Measurements from ENCODE around the gene METTL16. TPM values are rescaled to one million over a fixed set of nuclear protein-coding genes. Genes with fewer than 3 reads are reported as not detected.

METTL16 gene
- total RNA-seq, 2 experiments from 2014 or later = 26.6 to 41.5 TPM

DNA sequence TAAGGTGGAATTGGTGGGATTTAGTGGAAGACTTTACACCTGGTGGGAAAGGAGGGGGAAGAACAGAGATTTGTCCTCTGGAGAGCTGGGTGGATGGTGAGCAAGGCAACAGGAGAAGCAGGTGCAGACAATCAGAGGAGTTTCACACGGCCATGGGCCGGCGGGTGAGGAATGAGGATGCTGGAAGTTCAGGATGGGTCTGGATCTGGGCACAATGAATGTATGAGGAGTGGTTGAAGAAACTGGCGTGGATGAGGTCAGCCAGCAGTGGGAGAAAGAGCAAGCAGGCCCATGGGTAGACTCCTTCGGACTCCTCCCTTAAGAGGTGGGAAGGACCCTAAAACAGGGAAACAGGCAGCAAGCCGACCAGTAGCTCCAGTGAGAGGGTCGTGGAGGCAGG lies 100.7 kb downstream of the METTL16 start:
- POLR2A ChIA-PET = interaction anchor here (1.5 kb wide), 1 partner anchor 19 kb away, joined by 6 read pairs; no protein-coding TSS in a partner anchor
- intact Hi-C loops (cut with micrococcal nuclease; ENCODE audit: unreplicated experiment) = no loop called here
- Histone ChIP-seq H3K4me1 (ENCODE audit: insufficient read depth, low read length, poor library complexity, severe bottlenecking) (no peaks in the 10 kb centered on the region), H3K4me3 (ENCODE audit: low read depth, low read length, poor library complexity, severe bottlenecking) (no peak overlapping the region), H3K27ac (ENCODE audit: low read depth, low read length, poor library complexity, severe bottlenecking) (no peak overlapping the region), H2AFZ (ENCODE audit: low read length) (no peak overlapping the region), H3K9me2 (ENCODE audit: insufficient read depth, low read length) (no peaks in the 10 kb centered on the region), H3K9me3 (ENCODE audit: low read length) (no peaks in the 10 kb centered on the region), H3K4me2 (ENCODE audit: low read length) (no peak overlapping the region), H3K36me3 (ENCODE audit: insufficient read depth, low read length) (peaks cover 31% of the 10 kb centered on the region), H4K20me1 (ENCODE audit: insufficient read depth, low read length) (no peaks in the 10 kb centered on the region), H3K79me2 (ENCODE audit: insufficient read depth, low read depth, low read length) (no peaks in the 10 kb centered on the region)
- CTCF ChIA-PET (ENCODE audit: unreplicated experiment) = no interaction called here
- no TSS peak for BruUV-seq (replicated peaks)
- TF ChIP-seq EZH2phosphoT487 (IDR thresholded peaks at IDR 0.05; ENCODE audit: borderline replicate concordance, low read depth, low read length) = no peak
- TF ChIP-seq, protein P1, sequence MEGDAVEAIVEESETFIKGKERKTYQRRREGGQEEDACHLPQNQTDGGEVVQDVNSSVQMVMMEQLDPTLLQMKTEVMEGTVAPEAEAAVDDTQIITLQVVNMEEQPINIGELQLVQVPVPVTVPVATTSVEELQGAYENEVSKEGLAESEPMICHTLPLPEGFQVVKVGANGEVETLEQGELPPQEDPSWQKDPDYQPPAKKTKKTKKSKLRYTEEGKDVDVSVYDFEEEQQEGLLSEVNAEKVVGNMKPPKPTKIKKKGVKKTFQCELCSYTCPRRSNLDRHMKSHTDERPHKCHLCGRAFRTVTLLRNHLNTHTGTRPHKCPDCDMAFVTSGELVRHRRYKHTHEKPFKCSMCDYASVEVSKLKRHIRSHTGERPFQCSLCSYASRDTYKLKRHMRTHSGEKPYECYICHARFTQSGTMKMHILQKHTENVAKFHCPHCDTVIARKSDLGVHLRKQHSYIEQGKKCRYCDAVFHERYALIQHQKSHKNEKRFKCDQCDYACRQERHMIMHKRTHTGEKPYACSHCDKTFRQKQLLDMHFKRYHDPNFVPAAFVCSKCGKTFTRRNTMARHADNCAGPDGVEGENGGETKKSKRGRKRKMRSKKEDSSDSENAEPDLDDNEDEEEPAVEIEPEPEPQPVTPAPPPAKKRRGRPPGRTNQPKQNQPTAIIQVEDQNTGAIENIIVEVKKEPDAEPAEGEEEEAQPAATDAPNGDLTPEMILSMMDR (conservative IDR thresholded peaks at IDR 0.05; ENCODE audit: low read length) = no peak
- no peak for DNase-seq (ENCODE audit: low spot score)

DNA sequence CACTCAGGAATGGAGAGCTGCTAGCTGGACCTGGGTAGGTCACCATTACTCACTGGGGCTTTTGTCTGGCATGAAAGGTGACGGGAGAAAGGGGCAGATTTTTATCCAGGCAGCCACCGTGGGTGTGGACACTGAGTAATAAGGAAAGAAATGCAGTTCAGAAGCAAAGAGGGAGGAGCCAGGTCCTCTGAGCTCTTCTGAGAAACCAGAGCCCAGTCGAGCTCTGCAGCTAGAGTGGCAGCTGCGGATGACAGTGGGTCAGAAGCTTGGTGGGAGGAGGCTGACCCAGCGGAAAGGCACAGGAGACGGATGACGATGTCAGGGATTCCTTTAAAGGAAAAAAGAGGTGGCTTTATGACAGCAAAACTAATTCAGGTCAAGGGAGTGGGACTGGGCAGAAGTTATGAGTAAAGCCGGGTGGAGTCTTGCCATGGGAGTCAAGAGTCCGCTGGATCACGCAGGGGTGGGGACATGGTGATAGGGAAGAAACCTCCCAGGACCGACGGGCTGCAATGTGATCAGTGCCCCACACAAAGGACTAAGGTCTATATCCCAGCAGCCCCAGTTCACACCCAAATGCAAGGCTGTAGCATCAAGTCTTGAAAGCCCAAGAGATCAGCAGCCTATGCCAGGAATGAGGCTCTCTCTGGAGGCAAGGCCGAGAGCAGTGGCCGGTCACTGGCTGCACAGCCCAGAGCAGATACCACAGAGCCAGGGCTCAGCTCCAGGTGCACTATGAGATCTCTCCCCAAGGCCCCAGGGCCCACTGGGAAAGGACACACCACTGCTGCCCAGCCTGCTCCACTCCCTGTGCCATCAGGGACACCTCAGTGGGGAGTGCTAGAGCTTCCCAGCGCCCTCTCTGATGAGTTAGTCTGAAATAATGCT lies 104.5 kb downstream of the METTL16 start:
- Histone ChIP-seq H3K36me3 (ENCODE audit: insufficient read depth, low read length) (peaks cover 9% of the 10 kb centered on the region), H4K20me1 (ENCODE audit: insufficient read depth, low read length) (no peaks in the 10 kb centered on the region), H2AFZ (ENCODE audit: low read length) (no peak overlapping the region), H3K79me2 (ENCODE audit: insufficient read depth, low read depth, low read length) (no peaks in the 10 kb centered on the region), H3K4me3 (ENCODE audit: low read depth, low read length, poor library complexity, severe bottlenecking) (no peak overlapping the region), H3K4me1 (ENCODE audit: insufficient read depth, low read length, poor library complexity, severe bottlenecking) (peaks cover 9% of the 10 kb centered on the region), H3K9me2 (ENCODE audit: insufficient read depth, low read length) (no peaks in the 10 kb centered on the region), H3K27ac (ENCODE audit: low read depth, low read length, poor library complexity, severe bottlenecking) (no peak overlapping the region), H3K9me3 (ENCODE audit: low read length) (no peaks in the 10 kb centered on the region), H3K4me2 (ENCODE audit: low read length) (no peak overlapping the region)
- intact Hi-C loops (cut with micrococcal nuclease; ENCODE audit: unreplicated experiment) = no loop called here
- no TSS peak for BruUV-seq (replicated peaks)
- no peak for DNase-seq (ENCODE audit: low spot score)
- TF ChIP-seq, protein P1 (conservative IDR thresholded peaks at IDR 0.05; ENCODE audit: low read length) = no peak
- TF ChIP-seq EZH2phosphoT487 (IDR thresholded peaks at IDR 0.05; ENCODE audit: borderline replicate concordance, low read depth, low read length) = no peak
- ChIA-PET CTCF (ENCODE audit: unreplicated experiment) (no interaction called here), POLR2A (no interaction called here)

DNA sequence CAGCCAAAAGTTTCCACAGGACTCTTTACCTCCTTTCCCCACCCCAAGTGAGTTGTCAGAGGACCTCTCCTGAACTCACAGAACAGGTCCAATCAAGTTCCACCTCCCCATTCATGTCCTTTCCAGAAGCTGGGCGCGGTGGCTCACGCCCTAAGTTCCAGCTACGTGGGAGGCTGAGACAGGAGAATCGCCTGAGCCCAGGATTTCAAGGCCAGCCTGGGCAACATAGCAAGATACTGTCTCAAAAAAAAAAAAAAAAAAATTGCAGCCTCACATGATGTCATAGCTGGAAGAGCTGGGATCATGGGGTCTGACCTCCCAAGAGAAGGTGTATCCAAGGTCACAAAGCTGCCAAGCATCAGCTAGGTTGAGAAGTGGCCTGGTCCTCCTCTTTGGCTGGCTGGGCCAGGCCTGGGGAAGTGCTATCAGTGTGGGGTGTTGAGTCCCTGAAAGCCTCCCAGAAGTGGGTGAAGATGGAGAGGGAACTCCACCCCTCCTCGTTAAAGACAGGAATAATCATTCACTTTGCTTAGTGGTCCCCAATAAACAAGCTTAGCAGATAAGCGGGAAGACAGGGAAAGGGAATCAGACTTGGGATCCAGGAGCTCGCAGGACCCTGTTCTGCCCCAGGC lies 105.3 kb downstream of the METTL16 start:
- H3K36me3 ChIP-seq (ENCODE audit: insufficient read depth, low read length) = peaks cover 9% of the 10 kb centered on the region
- BruUV-seq (replicated peaks) = no TSS peak
- H4K20me1 ChIP-seq (ENCODE audit: insufficient read depth, low read length) = no peaks in the 10 kb centered on the region
- TF ChIP-seq, protein P1 (conservative IDR thresholded peaks at IDR 0.05; ENCODE audit: low read length) = no peak
- no peak for TF ChIP-seq EZH2phosphoT487 (IDR thresholded peaks at IDR 0.05; ENCODE audit: borderline replicate concordance, low read depth, low read length)
- no peaks in the 10 kb centered on the region for H3K79me2 ChIP-seq (ENCODE audit: insufficient read depth, low read depth, low read length)
- intact Hi-C loops (cut with micrococcal nuclease; ENCODE audit: unreplicated experiment) = no loop called here
- CTCF ChIA-PET (ENCODE audit: unreplicated experiment) = no interaction called here
- no peaks in the 10 kb centered on the region for H3K9me3 ChIP-seq (ENCODE audit: low read length)
- H3K4me2 ChIP-seq (ENCODE audit: low read length) = no peak overlapping the region
- POLR2A ChIA-PET = no interaction called here
- no peaks in the 10 kb centered on the region for H3K9me2 ChIP-seq (ENCODE audit: insufficient read depth, low read length)
- no peak overlapping the region for H3K27ac ChIP-seq (ENCODE audit: low read depth, low read length, poor library complexity, severe bottlenecking)
- H3K4me1 ChIP-seq (ENCODE audit: insufficient read depth, low read length, poor library complexity, severe bottlenecking) = peaks cover 9% of the 10 kb centered on the region
- H3K4me3 ChIP-seq (ENCODE audit: low read depth, low read length, poor library complexity, severe bottlenecking) = no peak overlapping the region
- DNase-seq (ENCODE audit: low spot score) = no peak
- no peak overlapping the region for H2AFZ ChIP-seq (ENCODE audit: low read length)
